Stimulated activated CD8-positive, alpha-beta memory T cell treated with anti-CD3 and anti-CD28 coated beads, Interleukin-12 subunit alpha, Interleukin-12 subunit beta, amount 100 ng/mL, for 1 hour (primary cell): Measurements from ENCODE around the gene SERPING1.
"Not testable (repeated sequence)": the region's sequence is repeated elsewhere in the genome, so short reads cannot be mapped to it uniquely, and the experiment has no call there.

ENCODE experiments used
- DNase-seq: peaks from one replicate; pipeline ENCODE4 v3.0.0-alpha.2; 2020; ENCODE audit warnings: low read depth

SERPING1 gene

DNA sequence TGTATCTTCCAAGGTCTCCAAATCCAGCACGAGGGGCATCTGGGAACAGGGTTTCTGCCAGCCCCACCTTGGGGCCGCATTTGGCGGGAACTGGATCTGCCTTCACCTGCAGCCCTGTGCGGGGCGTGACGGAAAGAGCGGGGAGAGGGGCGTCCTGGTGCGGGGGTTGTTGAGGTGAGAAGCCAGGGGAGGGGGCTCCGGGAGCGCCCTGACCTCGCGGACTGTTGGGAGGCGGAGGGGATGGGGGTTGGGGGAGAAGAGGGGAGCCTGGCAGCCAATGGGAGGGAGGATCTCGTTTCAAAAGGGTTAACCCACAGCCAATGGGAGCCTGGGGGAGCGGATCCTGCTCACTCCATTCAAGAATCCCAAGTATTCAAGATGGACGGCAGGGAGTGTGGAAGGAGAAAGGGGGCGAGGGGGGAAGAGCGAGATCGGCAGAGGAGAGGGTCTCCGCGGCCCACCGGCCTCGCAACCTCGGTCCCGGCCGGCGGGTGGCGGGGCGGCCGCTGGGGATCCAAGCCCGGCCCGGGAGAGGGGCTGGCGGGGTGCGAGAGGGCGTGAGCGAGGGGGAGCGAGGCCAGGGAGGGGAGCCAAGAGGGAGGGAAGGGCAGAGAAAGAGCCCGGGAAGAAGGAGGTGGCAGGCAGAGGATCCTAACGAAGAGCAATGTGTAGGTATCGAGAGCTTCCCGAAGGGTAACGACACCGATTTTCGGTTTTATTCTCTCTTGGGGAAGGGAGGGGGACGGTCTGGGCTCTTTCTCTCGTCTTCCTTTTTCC is 40.7 kb downstream of the SERPING1 start:
- DNase-seq: no peak

GRCh38 chr11:57638811-57639320 is 41.4 kb downstream of the SERPING1 start:
- DNase-seq: no peak

GRCh38 chr11:57639321-57640067 is 42.0 kb downstream of the SERPING1 start:
- no peak for DNase-seq

GRCh38 chr11:57640068-57640800 is 42.7 kb downstream of the SERPING1 start:
- DNase-seq: no peak

GRCh38 chr11:57641011-57641807 is 43.7 kb downstream of the SERPING1 start:
- DNase-seq: no peak

- no peak for DNase-seq
These were observed 46.3 kb downstream of the SERPING1 start for GRCh38 chr11:57643802-57644201.

GRCh38 chr11:57644748-57645688 is 47.5 kb downstream of the SERPING1 start:
- DNase-seq: peak; percentile 79

DNA sequence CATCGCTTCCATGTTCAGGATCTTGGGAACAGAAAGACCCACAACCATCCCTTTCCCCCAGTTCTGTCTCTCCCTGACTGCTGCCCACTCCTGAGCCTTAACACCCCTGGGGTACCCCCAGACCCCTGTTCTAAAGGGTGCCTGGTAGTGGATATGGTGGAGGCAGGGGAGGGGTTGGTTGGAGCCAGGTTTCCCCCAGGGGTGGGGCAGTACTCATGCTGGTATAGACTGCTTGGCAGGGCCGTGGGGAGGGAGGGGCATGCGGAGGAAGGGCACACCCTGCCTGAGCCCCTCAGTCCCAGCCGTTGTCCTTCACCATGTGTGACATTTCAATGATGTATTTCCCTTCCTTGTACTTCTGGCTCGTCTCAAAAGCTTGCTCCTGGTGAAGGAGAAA is 48.2 kb downstream of the SERPING1 start:
- DNase-seq: no peak

- no peak for DNase-seq
These were observed 48.8 kb downstream of the SERPING1 start for GRCh38 chr11:57646194-57646798.

DNA sequence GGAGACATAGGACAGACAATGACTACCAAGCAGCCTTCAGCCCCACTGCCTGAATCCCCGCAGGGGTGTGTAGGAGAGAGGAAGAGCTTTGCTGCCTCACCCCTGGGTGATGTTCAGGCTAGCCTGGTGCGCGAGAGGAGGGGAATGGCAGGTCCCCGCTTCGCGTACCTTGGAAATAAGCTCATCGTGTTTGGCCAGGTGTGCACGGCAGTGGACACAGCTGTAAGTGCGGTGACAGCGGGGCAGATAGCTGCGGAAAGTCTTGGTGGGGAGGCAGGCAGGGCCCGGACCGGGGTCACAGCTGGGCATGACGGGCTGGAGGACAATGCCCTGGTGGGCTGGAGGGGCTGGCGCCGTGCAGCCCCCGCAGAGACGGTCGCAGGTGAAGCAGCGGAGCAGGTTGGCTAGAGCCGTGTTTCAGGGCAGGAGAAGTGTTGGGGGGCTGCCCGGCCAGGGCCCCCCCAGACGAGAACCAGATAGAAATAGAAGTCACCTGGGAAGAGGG is 49.4 kb downstream of the SERPING1 start:
- no peak for DNase-seq

GRCh38 chr11:57647372-57647771 is 49.9 kb downstream of the SERPING1 start:
- no peak for DNase-seq

DNA sequence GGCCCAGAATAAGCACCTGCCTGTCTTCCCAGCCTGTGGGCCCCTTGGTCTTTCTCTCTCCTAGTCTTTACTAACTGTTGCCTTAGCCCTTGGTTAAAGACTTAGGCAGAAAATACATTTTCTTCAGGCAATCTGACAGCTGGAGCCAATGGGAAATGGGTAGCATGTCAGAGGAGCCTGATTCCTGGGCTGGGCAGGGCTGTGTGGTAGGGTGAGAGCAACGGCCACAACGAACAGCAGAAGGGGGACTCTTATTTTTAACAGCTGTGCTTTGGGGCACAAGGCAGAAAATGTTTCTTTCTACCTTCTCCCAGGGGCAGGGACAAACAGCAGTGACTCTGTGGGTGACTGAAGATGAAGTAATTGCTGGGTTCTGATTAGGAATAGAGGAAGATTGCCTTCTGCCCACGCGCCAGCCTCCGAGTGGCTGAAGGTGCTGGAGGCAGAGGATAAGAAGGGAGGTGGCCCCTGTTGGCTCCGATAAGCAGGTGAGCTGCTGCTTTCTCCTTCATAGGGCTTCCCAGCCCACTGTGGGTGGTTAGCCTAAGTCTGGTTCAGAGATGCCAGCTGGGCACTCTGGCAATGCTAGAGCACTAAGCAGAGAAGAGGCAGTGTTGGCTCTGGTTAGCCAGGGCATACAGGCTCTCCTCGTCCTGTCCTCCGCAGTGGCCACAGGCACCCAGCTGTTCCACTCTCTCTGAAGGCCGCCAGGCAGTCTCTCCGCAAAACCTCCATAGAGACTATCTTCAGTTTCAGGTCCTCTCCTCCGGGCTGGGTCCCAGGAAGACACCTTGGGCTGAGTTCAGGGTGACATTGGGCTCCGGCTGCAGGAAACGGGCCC is 50.7 kb downstream of the SERPING1 start:
- DNase-seq: no peak

- no peak for DNase-seq
These were observed 51.6 kb downstream of the SERPING1 start for GRCh38 chr11:57648801-57649735.

DNA sequence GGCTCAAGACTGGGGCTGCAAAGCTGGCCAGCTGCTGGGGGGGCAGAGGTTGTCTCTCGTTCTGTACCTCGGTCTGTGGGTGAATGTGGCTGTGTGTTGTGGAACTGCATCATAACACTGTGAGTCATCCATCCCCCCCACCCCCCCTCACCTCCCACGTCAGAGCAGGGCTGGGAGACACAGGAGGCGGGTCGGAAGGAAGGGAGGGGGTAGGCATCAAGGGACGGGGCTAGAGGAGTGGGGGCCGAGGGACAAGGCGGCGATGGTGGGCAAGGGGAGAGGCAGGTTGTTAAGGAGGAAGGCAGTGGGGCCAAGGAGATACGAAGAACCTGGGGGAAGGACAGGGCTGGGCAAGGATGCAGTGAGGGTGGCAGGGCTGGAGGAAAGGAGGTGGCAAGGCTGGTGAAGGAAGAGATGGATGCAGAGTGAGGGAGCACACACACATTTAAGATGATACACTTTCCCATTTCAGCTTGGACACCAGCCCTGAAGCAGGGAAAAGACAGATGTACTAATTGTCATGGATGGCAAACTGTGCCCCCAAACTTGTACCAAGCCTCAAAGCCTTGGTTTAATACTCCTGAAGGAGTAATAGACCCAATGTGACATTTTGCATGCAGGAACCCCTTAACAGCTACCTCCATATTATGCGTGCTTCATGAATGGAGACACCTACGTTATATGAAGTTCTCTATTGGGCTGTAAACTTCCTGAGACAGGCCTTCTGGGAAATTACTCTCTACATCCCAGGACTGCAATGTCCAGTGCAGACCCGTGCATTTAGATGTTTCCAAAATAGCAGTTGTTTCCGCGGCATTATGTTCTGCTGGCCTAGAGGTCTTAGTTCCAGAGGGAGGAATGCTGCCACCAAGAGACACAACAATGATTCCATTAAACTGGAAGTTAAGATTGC is 52.6 kb downstream of the SERPING1 start, which contains the start of gene YPEL4:
YPEL4 (minus strand) TSS at position 87 of the 913 bp plus-strand sequence. CDS start 2,805 bp downstream, outside the sequence.
- peak; percentile 56 for DNase-seq

DNA sequence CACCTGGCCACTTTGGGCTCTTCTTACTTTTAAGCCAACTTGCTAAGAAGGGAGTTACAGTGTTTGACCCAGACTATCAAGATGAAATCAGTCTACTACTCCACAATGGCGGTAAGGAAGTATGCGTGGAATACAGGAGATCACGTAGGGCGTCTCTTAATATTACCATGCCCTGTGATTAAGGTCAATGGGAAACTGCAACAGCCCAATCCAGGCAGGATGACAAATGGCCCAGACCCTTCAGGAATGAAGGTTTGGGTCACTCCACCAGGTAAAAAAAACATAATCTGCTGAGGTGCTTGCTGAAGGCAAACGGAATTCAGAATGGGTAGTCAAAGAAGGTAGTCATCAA is 53.2 kb downstream of the SERPING1 start:
- DNase-seq: no peak

DNA sequence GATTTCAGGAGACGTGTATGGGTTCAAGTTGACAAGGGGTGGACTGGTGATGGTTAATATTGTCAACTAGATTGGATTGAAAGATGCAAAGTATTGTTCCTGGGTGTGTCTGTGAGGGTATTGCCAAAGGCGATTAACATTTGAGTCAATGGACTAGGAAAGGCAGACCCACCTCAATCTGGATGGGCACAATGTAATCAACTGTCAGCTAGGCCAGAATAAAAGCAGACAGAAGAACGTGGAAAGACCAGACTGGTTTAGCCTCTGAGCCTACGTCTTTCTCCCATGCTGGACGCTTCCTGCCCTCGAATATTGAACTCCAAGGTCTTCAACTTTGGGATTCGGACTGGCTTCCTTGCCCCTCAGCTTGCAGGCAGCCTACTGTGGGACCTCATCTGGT is 53.9 kb downstream of the SERPING1 start:
- DNase-seq: no peak

DNA sequence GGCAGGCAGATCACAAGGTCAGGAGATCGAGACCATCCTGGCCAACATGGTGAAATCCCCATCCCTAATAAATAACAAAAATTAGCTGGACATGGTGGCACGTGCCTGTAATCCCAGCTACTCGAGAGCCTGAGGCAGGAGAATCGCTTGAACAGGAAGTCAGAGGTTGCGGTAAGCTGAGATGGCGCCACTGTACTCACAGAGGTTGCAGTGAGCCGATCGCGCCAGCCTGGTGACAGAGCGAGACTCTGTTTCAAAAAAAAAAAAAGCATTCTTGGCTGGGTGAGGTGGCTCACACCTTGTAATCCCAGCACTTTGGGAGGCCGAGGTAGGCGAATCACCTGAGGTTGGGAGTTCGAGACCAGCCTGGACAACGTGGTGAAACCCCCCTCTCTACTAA is 54.7 kb downstream of the SERPING1 start:
- DNase-seq: not testable (repeated sequence)
